ENCODE measurements around the gene CREM. TPM values are rescaled to one million over a fixed set of nuclear protein-coding genes. Genes with fewer than 3 reads are reported as not detected.

Gene CREM
- polyA plus RNA-seq, 2 donors, result 10.0 to 16.3 TPM

- H3K36me3 ChIP-seq (ENCODE audit: control insufficient read depth in 2 of 2, insufficient read depth in 2 of 2, low read length in 1 of 2), result no peaks in the 10 kb centered on the region
- no peak overlapping the region for H3K4me3 ChIP-seq (ENCODE audit: low read depth in 1 of 2, low read length in 2 of 2)
- WGBS, 2 donors, result 90% methylated on average over 8 of the region's 8 CpGs
- no peaks in the 10 kb centered on the region for H3K9me3 ChIP-seq (ENCODE audit: control insufficient read depth in 2 of 2, insufficient read depth in 1 of 2, low read depth in 1 of 2, low read length in 1 of 2)
- no peaks in the 10 kb centered on the region for H3K4me1 ChIP-seq (ENCODE audit: control insufficient read depth in 2 of 2, insufficient read depth in 2 of 2, low read length in 1 of 2)
- H3K27me3 ChIP-seq (ENCODE audit: control insufficient read depth in 1 of 2, insufficient read depth in 2 of 2, low read length in 2 of 2), result no peaks in the 10 kb centered on the region
- no peak overlapping the region for H3K27ac ChIP-seq (ENCODE audit: low read depth in 2 of 2, low read length in 1 of 2)
Observed at GRCh38 chr10:35246770-35247343, 120.2 kb downstream of the CREM start.

DNA sequence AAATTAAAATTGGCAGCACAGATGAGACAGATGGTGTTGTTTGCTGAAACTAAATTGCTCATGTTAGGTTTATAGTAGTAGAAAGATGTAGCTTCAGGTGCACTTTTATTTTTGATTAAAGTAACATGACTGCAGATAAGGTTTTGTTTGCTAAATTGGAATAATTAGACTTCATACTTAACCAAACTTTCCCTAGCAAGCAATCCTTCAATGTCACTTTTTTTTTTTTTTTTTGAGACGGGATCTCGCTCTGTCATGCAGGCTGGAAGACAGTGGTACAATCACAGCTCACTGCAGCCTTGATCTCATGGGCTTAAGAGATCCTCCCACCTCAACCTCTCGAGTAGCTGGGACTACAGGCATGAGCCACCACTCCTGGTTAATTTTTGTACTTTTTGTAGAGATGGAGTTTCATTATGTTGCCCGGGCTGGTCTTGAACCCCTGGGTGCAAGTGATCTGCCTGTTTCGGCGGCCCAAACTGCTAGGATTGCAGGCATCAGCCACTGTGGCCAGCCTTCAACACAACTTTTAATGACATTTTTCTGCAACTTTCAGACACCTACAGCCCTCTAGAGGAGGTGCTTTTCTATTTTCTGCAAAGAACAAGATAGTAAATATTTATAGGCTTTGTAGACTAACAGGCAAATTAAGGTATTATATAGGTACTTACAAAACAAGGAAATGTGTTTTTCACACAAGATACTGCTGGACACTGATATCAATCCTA is 124.9 kb downstream of the CREM start:
- H3K4me3 ChIP-seq (ENCODE audit: low read depth in 1 of 2, low read length in 2 of 2), result no peak overlapping the region
- H3K27me3 ChIP-seq (ENCODE audit: control insufficient read depth in 1 of 2, insufficient read depth in 2 of 2, low read length in 2 of 2), result no peaks in the 10 kb centered on the region
- H3K4me1 ChIP-seq (ENCODE audit: control insufficient read depth in 2 of 2, insufficient read depth in 2 of 2, low read length in 1 of 2), result no peaks in the 10 kb centered on the region
- no peaks in the 10 kb centered on the region for H3K9me3 ChIP-seq (ENCODE audit: control insufficient read depth in 2 of 2, insufficient read depth in 1 of 2, low read depth in 1 of 2, low read length in 1 of 2)
- no peaks in the 10 kb centered on the region for H3K36me3 ChIP-seq (ENCODE audit: control insufficient read depth in 2 of 2, insufficient read depth in 2 of 2, low read length in 1 of 2)
- no peak overlapping the region for H3K27ac ChIP-seq (ENCODE audit: low read depth in 2 of 2, low read length in 1 of 2)
- 80 to 86% methylated on average over 6 of the region's 6 CpGs for WGBS, 2 donors

DNA sequence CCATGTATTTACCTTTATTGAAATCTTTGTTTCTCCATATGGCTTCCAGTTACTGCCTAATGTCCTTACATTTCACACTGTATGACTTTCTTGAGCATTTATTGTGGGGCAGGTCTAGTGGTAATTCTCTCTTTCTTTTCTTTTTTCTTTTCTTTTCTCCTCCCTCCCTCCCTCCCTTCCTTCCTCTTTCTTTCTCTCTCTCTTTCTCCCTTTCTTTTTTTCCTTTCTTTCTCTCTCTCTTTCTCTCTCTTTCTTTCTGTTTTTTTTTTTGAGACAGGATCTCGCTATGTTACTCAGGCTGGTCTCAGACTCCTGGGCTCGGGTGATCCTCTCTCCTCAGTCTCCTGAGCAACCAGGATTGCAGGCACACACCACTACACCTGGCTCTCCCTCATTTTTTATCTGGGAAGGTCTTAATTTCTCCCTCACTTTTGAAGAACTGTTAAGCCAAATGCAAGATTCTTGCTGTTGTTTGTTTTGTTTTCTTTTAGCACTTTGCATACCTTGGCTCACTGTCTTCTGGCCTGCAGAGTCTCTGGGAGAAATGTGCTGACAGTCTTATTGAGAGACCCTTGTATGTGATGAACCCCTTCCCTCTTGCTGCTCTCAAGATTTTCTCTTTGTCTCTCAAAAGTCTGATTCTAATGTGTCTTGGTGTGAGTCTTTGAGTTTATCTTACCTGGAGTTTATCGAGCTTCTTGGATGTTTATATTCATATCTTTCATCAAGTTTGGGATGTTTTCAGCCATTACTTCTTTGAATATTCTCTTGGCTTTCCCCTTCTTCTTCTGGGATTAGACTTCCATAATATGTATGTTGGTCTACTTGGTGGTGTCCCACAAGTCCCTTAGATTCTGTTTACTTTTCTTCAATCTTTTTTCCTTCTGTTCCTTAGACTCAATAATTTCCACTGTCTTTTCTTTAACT is 130.7 kb downstream of the CREM start:
- Histone ChIP-seq H3K36me3 (ENCODE audit: control insufficient read depth in 2 of 2, insufficient read depth in 2 of 2, low read length in 1 of 2) (no peaks in the 10 kb centered on the region), H3K9me3 (ENCODE audit: control insufficient read depth in 2 of 2, insufficient read depth in 1 of 2, low read depth in 1 of 2, low read length in 1 of 2) (no peaks in the 10 kb centered on the region), H3K27ac (ENCODE audit: low read depth in 2 of 2, low read length in 1 of 2) (no peak overlapping the region), H3K4me1 (ENCODE audit: control insufficient read depth in 2 of 2, insufficient read depth in 2 of 2, low read length in 1 of 2) (no peaks in the 10 kb centered on the region), H3K27me3 (ENCODE audit: control insufficient read depth in 1 of 2, insufficient read depth in 2 of 2, low read length in 2 of 2) (no peaks in the 10 kb centered on the region), H3K4me3 (ENCODE audit: low read depth in 1 of 2, low read length in 2 of 2) (no peak overlapping the region)
- 88 to 90% methylated on average over 3 of the region's 3 CpGs for WGBS, 2 donors

- Histone ChIP-seq H3K36me3 (ENCODE audit: control insufficient read depth in 2 of 2, insufficient read depth in 2 of 2, low read length in 1 of 2) (no peaks in the 10 kb centered on the region), H3K4me1 (ENCODE audit: control insufficient read depth in 2 of 2, insufficient read depth in 2 of 2, low read length in 1 of 2) (no peaks in the 10 kb centered on the region), H3K27me3 (ENCODE audit: control insufficient read depth in 1 of 2, insufficient read depth in 2 of 2, low read length in 2 of 2) (no peaks in the 10 kb centered on the region), H3K27ac (ENCODE audit: low read depth in 2 of 2, low read length in 1 of 2) (no peak overlapping the region), H3K9me3 (ENCODE audit: control insufficient read depth in 2 of 2, insufficient read depth in 1 of 2, low read depth in 1 of 2, low read length in 1 of 2) (no peaks in the 10 kb centered on the region), H3K4me3 (ENCODE audit: low read depth in 1 of 2, low read length in 2 of 2) (no peak overlapping the region)
- 72 to 78% methylated on average over 3 of the region's 3 CpGs for WGBS, 2 donors
Observed at GRCh38 chr10:35259769-35260397, 133.2 kb downstream of the CREM start.

DNA sequence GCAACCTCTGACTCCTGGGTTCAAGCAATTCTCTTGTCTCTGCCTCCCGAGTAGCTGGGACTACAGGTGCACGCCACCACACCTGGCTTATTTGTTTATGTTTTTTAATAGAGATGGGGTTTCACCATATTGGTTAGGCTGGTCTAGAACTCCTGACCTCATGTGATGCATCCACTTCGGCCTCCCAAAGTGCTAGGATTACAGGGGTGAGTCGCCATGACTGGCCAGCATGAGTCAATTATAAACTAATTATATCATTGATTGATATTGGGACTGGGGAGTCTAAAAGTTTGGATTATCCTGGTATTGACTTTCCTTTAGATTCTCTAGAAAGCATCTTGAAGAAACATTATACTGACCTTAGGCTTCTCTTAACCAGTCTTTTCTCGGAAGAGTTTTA is 135.8 kb downstream of the CREM start:
- Histone ChIP-seq H3K9me3 (ENCODE audit: control insufficient read depth in 2 of 2, insufficient read depth in 1 of 2, low read depth in 1 of 2, low read length in 1 of 2) (no peaks in the 10 kb centered on the region), H3K27ac (ENCODE audit: low read depth in 2 of 2, low read length in 1 of 2) (no peak overlapping the region), H3K27me3 (ENCODE audit: control insufficient read depth in 1 of 2, insufficient read depth in 2 of 2, low read length in 2 of 2) (no peaks in the 10 kb centered on the region), H3K36me3 (ENCODE audit: control insufficient read depth in 2 of 2, insufficient read depth in 2 of 2, low read length in 1 of 2) (no peaks in the 10 kb centered on the region), H3K4me3 (ENCODE audit: low read depth in 1 of 2, low read length in 2 of 2) (no peak overlapping the region), H3K4me1 (ENCODE audit: control insufficient read depth in 2 of 2, insufficient read depth in 2 of 2, low read length in 1 of 2) (no peaks in the 10 kb centered on the region)
- WGBS, 2 donors, result 92 to 96% methylated on average over 5 of the region's 5 CpGs

Other genes with a start within 250 kb of the CREM start
- gene CUL2, start 36.5 kb upstream of the CREM start, polyA plus RNA-seq, result 10 to 100 TPM in 1 of 2 donors, 1 to 10 TPM in 1; 5.3 to 11.3 TPM
- gene CCNY, start 209.7 kb downstream of the CREM start, polyA plus RNA-seq, result 10 to 100 TPM; 15.1 TPM

All from esophagus (tissue), 2 donors.